HG03196 (cell line): ENCODE data around the gene NFKB1.

Experiments
- ATAC-seq: cut with Tn5 transposase; IDR thresholded peaks from one replicate; pipeline ENCODE4 v1.9.1; 2021; ENCODE audit not compliant: unreplicated experiment

NFKB1 gene

DNA sequence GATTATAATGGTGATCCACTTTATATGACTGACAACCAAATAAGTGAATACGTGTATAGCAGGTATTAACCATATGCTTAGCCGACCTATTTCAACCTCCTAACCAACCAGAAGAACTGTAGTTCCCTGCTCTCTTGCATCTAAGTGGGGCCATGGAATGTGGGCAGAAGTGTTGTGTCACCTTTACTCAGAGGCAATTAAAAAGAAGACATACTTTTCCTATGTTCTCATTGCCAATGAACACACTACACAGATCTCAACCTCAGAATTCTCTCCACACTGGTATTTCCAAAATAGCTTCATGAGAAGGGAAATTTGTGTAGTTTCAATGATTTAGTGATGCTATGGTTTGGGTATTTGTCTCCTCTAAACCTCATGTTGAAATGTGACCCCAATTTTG lies 3.2 kb upstream of the NFKB1 start:
- no peak for ATAC-seq

DNA sequence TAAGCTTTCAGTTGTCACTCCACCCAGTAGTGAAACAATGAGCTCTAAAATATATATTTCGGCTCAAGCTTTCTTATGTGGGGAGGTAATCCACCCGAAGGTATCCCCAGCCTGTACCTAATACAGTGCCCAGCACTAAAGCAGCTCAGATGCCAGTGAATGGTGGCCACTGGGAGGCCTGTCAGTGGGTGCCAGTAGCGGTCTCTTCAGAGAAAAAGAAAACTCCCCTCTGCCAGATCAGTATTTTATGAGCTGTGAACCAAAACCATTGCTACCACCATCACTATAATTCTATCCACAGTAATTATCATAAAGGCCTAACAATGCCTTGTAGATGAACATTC lies 835 bp upstream of the NFKB1 start:
- peak; percentile 29 for ATAC-seq

DNA sequence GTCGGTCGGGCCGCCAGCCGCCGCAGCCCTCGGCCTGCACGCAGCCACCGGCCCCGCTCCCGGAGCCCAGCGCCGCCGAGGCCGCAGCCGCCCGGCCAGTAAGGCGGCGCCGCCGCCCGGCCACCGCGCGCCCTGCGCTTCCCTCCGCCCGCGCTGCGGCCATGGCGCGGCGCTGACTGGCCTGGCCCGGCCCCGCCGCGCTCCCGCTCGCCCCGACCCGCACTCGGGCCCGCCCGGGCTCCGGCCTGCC lies 213 bp downstream of the NFKB1 start:
- peak; percentile 37 for ATAC-seq

DNA sequence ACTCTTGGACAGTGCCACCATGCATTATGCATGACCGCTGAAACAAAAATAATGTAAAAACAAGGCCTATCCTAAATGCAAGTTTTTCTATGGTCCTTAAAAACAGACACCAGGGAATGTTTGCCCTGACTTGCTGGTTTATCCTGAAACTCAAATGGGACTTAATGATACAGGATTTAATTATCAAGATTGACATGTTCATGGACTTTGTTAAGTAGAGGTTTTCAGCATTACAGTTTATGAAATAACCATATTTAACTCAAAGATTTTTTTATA lies 1.3 kb downstream of the NFKB1 start:
- ATAC-seq: no peak

DNA sequence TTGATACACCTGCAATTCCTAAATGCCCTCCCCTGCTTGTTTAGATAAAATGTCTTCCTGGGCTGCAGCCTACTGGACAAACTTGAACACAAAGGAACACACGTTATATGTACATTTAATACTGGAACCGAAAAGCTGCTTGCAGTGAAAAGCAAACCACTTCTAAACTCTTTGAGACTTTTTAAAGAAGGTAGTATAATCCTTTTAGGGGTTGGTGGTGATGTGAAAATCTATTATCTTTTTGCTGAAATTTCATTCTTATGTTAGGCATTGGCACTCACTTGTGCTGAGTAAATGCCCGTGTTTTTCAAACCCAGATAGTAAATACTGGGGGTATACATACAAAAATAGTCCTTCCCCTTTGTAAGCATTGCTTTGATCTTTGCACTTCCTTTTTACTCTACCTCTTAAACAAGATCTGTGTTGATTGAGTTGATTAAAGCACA lies 2.2 kb downstream of the NFKB1 start:
- ATAC-seq: no peak

DNA sequence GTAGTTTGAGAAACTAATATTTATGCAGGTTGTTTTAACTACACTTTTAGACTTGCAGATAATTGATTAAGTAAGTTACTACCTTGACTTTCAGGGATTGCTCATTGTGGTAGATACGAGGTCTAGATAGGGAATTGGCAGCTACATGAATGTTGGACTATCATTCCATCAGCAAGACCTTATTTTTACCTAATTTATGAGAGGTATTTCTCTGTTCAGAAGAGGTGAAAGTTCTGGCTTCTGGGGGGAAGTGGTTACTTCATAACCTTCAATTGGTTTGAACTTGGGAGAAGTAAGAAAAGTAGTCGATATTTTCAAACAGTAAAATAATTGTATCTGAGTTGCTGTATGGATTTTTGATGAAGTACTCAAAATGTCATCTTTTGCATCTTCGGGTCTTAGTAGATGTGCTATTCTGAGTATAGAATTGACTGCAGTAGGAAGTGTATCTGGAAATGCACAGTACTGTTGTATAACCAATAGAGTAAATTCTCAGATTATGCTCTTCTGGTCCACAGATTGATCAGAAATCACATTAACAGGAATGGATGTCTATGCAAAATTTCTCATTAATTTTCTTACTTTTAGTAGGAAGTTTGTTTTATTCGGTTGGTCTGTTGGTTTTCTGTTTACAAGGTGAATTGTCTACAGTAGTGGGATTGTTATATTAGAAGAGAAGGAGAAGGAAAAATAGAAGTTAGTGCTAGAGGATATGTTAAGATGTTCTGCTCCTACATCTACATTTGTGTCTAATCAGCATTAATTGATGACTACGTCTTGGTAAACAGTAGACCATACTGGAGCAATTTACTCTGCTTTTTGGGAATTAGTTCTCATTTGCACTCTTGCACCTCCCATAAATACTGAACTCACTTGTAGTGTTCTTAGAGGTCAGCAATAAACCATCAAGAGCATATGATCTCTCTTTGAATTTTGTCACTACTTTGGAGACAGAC lies 3.0 kb downstream of the NFKB1 start:
- ATAC-seq: no peak

DNA sequence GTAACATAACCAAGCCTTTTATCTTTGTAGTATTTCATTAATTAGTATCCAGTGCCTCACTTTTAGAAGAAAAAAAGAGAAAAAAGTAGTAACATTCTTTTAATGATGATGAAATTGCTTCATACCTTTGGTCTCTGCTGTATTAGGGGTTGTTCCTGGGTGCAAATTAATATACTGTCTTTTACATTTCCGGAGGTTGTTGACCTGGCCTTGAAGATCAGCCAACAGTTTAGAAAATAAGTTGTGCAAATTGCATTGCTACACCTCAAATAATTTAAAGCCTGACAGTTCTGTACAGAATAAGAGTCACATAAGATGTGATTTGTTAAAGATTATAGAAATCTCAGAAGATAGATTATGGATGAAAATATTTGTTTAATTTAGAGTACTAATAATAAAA lies 3.8 kb downstream of the NFKB1 start:
- ATAC-seq: no peak

DNA sequence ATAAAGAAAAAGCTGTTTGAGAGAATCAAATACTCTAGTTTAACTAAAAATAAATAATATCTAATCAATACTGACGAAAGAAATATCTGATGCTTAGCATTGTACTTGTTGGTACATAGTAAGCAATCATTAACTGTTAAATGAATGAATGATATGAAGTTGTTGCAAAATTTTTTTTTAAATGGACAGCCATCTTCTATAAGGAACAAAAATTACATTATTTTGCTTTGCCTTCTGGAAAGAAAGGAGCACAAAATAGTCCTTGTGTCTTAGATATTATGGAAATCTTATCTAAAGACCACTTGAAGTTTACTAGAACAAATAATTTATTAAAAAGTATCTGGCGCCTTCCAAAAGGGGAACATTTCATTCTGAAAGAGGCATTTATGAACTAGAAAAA lies 4.5 kb downstream of the NFKB1 start:
- no peak for ATAC-seq

DNA sequence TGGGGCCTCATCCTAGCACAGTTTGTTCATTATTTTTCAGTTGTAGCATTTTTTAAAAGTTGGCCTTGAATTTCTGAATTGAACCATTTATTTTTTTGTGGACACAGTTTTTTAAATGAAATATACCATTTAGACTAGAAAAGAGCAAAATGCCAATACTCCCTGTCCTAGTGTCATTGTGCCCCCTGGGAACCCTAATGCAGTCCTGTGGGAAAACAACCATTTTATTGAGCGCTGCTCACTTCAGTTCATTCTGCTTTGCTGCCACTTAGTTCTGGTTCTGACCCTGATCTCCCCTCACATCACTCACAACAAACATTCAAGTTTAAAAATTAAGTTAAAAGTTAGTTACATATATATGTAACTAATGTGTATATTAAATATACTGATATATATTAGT lies 5.4 kb downstream of the NFKB1 start:
- ATAC-seq: no peak

DNA sequence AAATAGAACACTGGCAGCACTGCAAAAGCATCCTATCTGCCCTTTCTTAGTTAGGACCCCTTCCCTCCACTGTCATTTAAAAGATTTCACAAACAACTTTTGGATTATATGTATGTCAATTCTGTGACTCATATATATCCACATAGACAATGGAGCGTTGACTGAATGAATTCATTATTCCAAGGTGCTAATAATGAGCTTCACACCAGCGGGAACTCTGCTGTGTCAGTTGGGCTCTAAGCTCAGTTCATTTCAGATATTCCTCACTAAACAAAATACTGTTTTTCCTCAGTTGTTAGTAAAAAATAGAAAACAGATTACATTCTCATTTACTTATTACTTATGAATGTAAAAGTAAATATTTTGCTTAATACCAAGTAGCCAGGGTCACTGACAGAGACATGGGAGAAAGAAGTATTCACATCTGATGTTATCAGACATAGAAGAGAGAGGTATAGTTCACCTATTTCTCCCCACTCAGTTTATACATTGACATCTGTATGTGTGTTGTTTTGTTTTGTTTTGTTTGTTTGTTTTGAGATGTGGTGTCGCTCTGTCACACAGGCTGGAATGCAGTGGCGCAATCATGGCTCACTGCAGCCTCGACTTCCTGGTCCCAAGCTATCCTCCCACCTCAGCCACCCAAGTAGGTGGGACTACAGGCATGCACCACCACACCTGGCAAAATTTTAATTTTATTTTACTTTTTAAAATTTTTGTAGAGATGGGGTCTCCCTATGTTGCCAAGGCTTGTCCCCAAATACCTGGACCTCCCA lies 10.9 kb downstream of the NFKB1 start:
- ATAC-seq: no peak

DNA sequence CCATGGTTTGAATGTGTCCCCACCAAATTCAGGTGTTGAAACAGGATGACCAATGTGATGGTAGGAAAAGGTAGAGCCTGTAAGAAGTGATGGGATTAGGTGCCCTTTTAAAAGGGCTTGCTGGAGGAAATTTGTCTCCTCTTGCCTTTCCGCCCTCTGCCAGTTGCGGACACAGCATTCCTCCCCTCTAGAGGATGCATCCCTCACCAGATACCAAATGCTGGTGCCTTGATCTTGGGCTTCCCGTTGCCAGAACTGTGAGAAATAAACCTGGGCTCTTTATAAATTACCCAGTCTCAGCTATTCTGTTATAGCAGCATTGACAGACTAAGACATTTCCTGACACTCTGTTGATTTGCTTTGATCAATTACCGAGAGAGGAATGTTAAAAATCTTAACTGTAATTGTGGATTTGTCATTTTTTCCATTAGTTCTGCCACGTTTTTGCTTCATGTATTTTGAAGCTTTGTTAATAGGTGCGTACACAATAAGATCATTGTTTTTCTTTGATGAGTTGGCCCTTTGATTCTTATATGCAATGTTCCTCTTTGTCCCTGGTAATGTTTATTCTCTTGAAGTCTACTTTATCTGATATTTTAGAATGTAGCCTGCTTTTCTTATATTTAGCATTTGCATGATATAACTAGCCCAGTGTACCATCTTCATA lies 13.3 kb downstream of the NFKB1 start:
- ATAC-seq: no peak

DNA sequence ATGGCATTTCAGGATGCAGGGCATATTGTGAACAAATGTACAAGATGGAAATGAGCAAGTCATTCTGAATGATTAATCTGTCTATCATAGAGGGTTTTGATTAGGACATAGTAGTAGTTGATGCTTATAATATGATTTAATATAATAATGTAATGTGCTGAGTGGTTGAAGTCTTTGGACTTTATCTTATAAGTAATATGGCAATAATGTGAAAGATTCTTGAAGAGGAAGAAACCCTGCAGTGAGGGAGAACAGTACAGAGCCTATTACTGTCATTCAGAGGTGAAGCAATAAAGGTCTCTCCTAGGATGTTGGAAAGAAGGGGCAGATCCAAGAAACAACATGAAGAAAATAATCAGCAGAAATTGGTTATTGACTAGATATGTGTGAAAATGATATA lies 16.6 kb downstream of the NFKB1 start:
- ATAC-seq: no peak

DNA sequence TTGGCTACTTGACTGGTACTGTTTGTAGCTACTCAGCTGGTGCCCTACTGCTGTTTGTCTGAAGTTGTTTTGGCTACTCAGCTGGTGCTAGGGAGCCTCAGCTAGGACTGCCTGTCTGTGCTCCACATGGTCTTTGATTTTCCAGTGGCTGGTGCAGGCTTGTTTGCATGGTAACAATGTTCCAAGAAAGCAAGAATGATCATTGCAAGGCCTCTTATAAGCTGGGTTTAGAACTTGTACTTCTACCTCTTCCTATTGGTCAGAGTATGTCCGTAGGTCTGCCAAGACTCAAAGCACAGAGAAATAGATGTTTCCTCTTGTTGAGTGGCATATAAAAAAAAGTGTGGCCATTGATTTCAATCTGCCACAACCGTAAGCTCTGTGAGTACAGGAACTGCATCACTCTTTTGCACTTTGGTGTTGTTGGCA lies 17.6 kb downstream of the NFKB1 start:
- ATAC-seq: no peak

DNA sequence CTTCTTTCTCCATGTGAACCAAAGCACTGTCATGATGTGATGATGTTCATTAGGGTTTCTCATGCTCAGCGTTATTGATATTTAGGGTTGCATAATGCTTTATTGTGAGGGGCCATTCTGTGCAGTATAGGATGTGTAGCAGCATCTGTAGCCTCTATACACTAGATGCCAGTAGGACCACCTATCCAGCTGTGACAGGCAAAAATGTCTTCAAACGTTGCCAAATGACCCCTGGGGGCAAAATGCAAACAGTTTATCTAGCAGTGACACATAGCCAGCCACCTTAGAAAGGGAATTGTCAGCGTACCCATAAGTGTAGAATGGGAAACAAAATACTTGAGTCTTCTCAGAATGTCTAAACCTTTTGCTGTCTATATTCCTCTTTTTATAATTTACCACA lies 18.8 kb downstream of the NFKB1 start:
- ATAC-seq: no peak

DNA sequence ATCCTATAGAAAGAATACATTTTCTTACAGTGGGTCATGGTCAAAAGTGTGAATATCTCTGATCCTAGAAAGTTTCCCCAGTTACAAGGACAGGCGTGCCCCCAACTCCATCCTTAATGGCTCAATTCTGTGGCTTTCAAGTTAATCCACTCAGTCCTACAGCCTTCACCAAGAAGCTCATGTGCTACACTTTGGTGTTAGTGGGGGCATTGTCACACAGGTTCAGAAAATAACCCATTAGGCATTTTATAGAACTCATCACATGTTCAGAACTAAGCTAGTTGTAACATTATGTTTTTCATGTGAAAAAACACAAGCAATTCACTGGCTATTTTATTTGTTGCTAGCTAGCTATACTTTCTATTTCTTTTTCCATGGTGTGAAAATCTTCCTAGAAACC lies 20.4 kb downstream of the NFKB1 start:
- ATAC-seq: no peak

DNA sequence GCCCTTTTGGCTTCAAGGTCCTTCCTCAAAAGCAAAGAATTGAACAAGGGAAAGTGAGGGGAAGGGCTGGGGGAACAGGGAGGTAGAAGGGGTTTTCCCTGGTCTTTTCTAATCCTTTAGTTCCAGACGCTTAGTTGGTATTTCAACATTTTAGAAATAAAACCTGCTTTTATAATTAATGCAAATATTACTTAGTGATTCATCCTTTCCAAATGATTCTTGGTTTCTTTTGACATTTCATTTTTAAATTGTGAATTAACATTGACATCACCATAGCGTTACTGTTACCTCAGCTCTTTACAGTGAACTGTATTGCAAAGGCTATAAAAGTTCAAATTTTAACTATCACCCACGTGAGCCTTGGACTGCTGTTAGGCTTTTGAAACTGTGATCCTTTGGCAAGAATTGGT lies 20.9 kb downstream of the NFKB1 start:
- ATAC-seq: no peak

DNA sequence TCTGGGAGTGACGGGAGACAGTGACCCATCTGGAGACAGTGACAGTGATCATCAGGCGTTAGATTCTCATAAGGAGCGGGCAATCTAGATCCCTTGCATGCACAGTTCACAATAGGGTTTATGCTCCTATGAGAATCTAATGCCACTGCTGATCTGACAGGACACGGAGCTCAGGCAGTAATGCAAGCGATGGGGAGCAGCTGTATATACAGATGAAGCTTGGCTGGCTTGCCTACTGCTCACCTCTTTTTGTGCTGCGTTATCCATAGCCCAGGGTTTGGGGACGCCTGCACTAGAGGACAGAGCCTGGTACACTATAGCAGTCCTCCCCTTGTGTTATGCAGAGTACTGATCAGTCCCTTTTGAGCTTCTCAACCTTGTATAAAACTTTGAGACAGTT lies 23.5 kb downstream of the NFKB1 start:
- ATAC-seq: no peak

DNA sequence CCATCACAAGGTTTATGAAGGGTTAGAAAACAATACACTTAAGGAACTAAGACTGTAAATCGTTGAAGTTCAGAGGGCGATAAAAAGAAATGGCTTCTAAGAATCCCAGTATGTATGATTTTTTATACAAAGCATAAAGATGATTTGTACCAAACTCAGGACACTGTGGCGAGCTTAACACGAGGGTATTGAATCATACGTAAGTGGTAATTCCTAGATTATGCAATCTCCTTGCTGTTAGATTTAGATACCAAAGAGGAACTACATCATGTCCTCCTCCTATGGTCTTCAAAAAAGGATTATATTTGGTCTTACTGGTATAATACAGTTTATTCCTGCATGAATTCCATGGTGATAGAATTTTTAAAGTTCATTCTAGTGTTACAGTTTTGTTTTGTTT lies 23.9 kb downstream of the NFKB1 start:
- no peak for ATAC-seq

DNA sequence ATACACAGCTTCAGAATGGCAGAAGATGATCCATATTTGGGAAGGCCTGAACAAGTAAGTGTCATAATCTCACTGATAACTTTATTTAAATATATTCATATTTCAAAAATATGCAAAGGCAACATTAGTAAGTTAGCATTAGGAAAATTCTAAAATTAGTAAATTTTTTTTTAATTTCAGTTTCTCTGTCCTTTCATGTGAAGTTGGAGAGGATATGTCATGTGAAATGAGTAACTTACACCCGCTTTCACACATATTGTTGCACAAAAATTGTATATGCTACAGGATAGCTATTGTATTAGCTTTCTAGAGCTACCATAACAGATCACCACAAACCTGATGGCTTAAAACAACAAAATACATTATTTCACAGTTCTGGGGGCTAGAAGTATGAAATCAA lies 24.3 kb downstream of the NFKB1 start:
- ATAC-seq: no peak

DNA sequence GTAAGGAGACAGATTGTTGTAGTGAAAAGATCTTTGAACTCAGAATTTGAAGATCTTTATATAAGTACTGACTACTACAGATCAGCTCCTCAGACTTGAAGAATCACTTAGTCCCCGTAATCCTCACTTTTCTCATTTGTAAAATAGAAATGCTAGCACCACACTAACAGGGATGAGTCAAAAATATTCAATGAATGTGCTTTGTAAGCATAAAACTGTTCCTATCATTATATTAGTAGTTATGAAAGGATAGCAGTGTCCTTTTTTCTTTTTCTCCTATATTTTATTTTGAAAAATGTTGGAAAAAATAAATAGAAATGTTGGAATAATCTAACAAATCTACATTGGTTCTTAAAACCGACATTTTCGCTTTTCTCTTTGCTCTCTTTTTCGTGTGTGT lies 25.4 kb downstream of the NFKB1 start:
- no peak for ATAC-seq

DNA sequence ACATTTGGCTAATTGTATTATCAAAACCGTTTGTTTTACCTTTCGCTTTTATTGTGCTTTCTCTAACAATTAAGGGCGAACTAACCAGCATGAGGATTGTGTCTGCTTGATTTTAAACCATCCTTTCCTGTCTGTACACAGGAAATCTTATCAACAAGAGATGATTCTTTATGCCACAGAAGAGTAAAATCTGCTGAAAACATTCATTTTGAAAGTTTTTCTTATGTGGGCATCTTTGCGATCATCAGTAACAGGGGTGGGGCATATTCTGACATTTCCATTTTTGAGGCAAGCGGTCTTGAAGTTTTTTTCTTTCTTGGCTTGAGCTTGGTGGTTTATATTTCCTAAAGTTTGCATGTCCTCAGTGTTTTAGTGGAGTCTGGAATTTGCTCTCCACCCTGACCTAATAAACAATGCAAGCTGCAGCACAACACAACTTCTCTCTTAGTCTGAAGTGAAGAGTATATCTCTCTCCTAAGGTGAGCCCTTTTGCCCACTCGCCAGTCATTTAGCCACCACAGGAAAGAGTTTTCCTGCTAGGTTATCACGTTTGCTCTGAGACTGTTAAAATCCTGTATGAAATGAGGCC lies 26.6 kb downstream of the NFKB1 start:
- ATAC-seq: no peak

DNA sequence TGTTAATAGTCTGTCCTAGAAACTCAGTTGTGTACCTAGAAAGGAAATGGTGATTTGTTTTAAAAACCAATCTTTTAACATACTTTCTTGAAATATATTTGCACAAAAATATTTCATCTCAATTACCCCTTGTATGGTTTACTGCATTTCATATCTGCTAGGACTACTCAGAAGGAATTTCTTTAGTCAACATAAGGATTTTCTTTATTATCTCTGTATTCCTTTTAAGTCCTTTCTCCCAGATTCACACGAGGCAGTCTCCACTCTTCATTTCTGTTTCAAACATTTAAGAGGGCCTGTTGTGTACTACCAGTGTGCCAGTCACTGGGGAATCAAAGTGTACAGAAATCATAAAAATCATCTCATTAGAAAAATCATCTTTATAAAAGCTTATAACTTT lies 28.8 kb downstream of the NFKB1 start:
- ATAC-seq: no peak
